PC-9 (cell line): ENCODE data around the gene UBE2E2. TPM values are rescaled to one million over a fixed set of nuclear protein-coding genes. Genes with fewer than 3 reads are reported as not detected.

Source experiments
- BruUV-seq: library from RNA; stranded (reverse); fragments of 400-500 nt; replicated peaks from 2 replicates; lab custom pipeline; 2021; lab: Mats Ljungman, UMichigan
- CTCF ChIA-PET: fragments of 300-600 bp; sonication (Branson Sonifier 250); formaldehyde crosslinking; loops from one replicate; lab custom pipeline; 2022; ENCODE audit warnings: antibody characterized with exemption; lab: Charles Lee
- POLR2A ChIA-PET: fragments of 300-600 bp; sonication (Branson Sonifier 250); formaldehyde crosslinking; loops from one replicate; lab custom pipeline; 2022; ENCODE audit warnings: antibody characterized with exemption; ENCODE audit not compliant: unreplicated experiment; lab: Charles Lee
- DNase-seq, 2 experiments: peaks; one replicate each; pipeline versions ENCODE4 v3.0.0 to v3.0.0-alpha.2; 2015 to 2022; ENCODE audit warnings: mixed read lengths in 1 of 2
- H2AFZ ChIP-seq: fragments of 200-600 bp; sonication (generic); 2 replicates; pipeline ENCODE4 v1.8.1; 2017; ENCODE audit warnings: antibody characterized with exemption
- H3F3A ChIP-seq: fragments of 200-600 bp; sonication (generic); 2 replicates; pipeline ENCODE4 v1.8.1; 2017; ENCODE audit warnings: antibody characterized with exemption, mild to moderate bottlenecking, low read depth; ENCODE audit not compliant: insufficient read depth
- H3K27ac ChIP-seq: fragments of 200-600 bp; sonication (generic); 2 replicates; pipeline ENCODE4 v1.6.1; 2016; ENCODE audit warnings: mixed run types
- H3K27me3 ChIP-seq: fragments of 200-600 bp; sonication (generic); 2 replicates; pipeline ENCODE4 v1.6.1; 2016; ENCODE audit warnings: low read depth, mixed run types; ENCODE audit not compliant: insufficient read depth
- H3K36me3 ChIP-seq: fragments of 200-600 bp; sonication (generic); 2 replicates; pipeline ENCODE4 v1.6.1; 2016; ENCODE audit warnings: low read depth, mixed run types
- H3K4me1 ChIP-seq: fragments of 200-600 bp; sonication (generic); replicated peaks from 2 replicates; pipeline ENCODE4 v1.6.1; 2016; ENCODE audit warnings: mixed run types; ENCODE audit not compliant: insufficient read depth
- H3K4me2 ChIP-seq: fragments of 200-600 bp; sonication (generic); 2 replicates; pipeline ENCODE4 v1.6.1; 2017; ENCODE audit warnings: mixed run types
- H3K4me3 ChIP-seq: fragments of 200-600 bp; sonication (generic); 2 replicates; pipeline ENCODE4 v1.6.1; 2016; ENCODE audit warnings: mixed run types
- H3K79me2 ChIP-seq: fragments of 200-600 bp; sonication (generic); 2 replicates; pipeline ENCODE4 v1.6.1; 2017; ENCODE audit warnings: low read depth, mixed run types
- H3K9me2 ChIP-seq: fragments of 200-600 bp; sonication (generic); 2 replicates; pipeline ENCODE4 v1.8.1; 2017; ENCODE audit warnings: mild to moderate bottlenecking; ENCODE audit not compliant: insufficient read depth
- H3K9me3 ChIP-seq: fragments of 200-600 bp; sonication (generic); 2 replicates; pipeline ENCODE4 v1.8.1; 2016; ENCODE audit warnings: low read depth; ENCODE audit not compliant: insufficient read depth
- H4K20me1 ChIP-seq: fragments of 200-600 bp; sonication (generic); 2 replicates; pipeline ENCODE4 v1.8.1; 2017; ENCODE audit not compliant: insufficient read depth
- CTCF ChIP-seq: fragments of 200-600 bp; sonication (generic); conservative IDR thresholded peaks from 2 replicates; pipeline ENCODE4 v1.6.1; 2017; ENCODE audit warnings: mixed run types, antibody characterized with exemption, mild to moderate bottlenecking, moderate library complexity
- EZH2 ChIP-seq: fragments of 200-600 bp; sonication (generic); IDR thresholded peaks from 2 replicates; pipeline ENCODE4 v1.8.0; 2017; ENCODE audit warnings: antibody characterized with exemption, low read depth
- intact Hi-C: fragments of 100-400 bp; cut with micrococcal nuclease; formaldehyde crosslinking; loops from one replicate; pipeline ENCODE4 v1.10.0; 2022; ENCODE audit not compliant: unreplicated experiment
- total RNA-seq: library from RNA; stranded (reverse); gene quantifications from 2 replicates; pipeline ENCODE4 v1.2.3, GENCODE V29; 2021

The UBE2E2 gene
- total RNA-seq, 1 experiment from 2014 or later = 48.7 TPM

DNA sequence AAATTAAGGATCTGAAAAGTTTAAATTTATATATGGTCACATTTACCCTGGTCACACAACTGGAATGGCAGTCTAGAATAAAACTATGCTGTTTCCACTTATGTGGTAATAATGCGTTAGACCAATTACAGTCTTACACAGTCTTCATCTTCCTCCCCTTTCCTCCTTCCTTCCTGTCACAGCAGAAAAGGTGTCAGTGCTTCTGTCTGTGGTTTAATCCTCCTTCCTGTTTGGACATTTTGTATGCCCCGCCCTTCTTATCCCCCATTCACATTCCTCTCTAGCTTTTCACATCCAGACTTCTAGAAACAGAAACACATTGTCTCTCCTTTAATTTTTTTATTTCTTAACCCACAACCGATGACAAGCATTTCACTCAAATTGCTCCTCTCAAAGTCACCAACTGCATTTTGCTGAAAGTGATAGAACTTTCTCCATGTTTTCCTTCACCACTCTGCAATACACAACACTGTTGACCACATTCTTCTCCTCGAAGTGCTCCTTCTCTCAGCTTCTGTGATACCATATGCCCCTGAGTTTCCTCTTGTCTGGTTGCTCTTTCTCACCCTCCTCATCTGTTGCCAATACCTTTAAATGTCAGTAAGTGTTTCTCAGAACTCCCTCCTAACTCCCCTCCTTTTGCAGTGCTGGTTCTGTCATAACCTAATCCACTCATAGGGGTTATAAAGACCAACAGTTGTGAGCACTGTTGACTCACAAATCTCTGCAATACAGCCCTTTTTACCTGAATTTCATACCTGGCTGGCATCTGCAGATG, 271.6 kb downstream of the UBE2E2 start:
- H3K4me3 ChIP-seq = no peak overlapping the region
- H3F3A ChIP-seq = no peaks in the 10 kb centered on the region
- H3K9me3 ChIP-seq = no peaks in the 10 kb centered on the region; the same call in 1 of the 2 replicates
- peaks cover 15% of the 10 kb centered on the region for H3K4me1 ChIP-seq
- H3K27me3 ChIP-seq = no peaks in the 10 kb centered on the region
- H3K4me2 ChIP-seq = no peak overlapping the region
- TF ChIP-seq EZH2 = no peak
- TF ChIP-seq CTCF = no peak
- intact Hi-C loops = no loop called here
- H4K20me1 ChIP-seq = no peaks in the 10 kb centered on the region
- ChIA-PET CTCF (no interaction called here), POLR2A (no interaction called here)
- DNase-seq = no peak
- H3K79me2 ChIP-seq = no peaks in the 10 kb centered on the region
- BruUV-seq = no TSS peak
- H3K27ac ChIP-seq = no peak overlapping the region
- H2AFZ ChIP-seq = no peak overlapping the region
- H3K36me3 ChIP-seq = no peaks in the 10 kb centered on the region
- no peaks in the 10 kb centered on the region for H3K9me2 ChIP-seq

GRCh38 chr3:23475446-23475845, 272.3 kb downstream of the UBE2E2 start:
- Histone ChIP-seq H3K4me1 (peaks cover 15% of the 10 kb centered on the region), H3K27ac (no peak overlapping the region), H3K79me2 (no peaks in the 10 kb centered on the region), H3K9me2 (no peaks in the 10 kb centered on the region), H3K9me3 (no peaks in the 10 kb centered on the region; the same call in 1 of the 2 replicates), H2AFZ (no peak overlapping the region), H3K4me3 (no peak overlapping the region), H4K20me1 (no peaks in the 10 kb centered on the region), H3K4me2 (no peak overlapping the region), H3F3A (no peaks in the 10 kb centered on the region), H3K27me3 (no peaks in the 10 kb centered on the region), H3K36me3 (no peaks in the 10 kb centered on the region)
- ChIA-PET CTCF (no interaction called here), POLR2A (no interaction called here)
- no peak for DNase-seq
- TF ChIP-seq CTCF (no peak), EZH2 (no peak)
- intact Hi-C loops = no loop called here
- BruUV-seq = no TSS peak

- H3F3A ChIP-seq = no peaks in the 10 kb centered on the region
- H3K27me3 ChIP-seq = no peaks in the 10 kb centered on the region
- H3K36me3 ChIP-seq = no peaks in the 10 kb centered on the region
- intact Hi-C loops = no loop called here
- H3K4me1 ChIP-seq = peaks cover 15% of the 10 kb centered on the region
- H3K9me3 ChIP-seq = no peaks in the 10 kb centered on the region; the same call in 1 of the 2 replicates
- ChIA-PET CTCF (no interaction called here), POLR2A (interaction anchor here (0.6 kb wide), 1 partner anchor 261 kb away, joined by 3 read pairs; no protein-coding TSS in a partner anchor)
- H4K20me1 ChIP-seq = no peaks in the 10 kb centered on the region
- no peak overlapping the region for H3K4me3 ChIP-seq
- no peak overlapping the region for H3K4me2 ChIP-seq
- no TSS peak for BruUV-seq
- no peak for DNase-seq
- H3K27ac ChIP-seq = no peak overlapping the region
- TF ChIP-seq EZH2 (no peak), CTCF (no peak)
- no peak overlapping the region for H2AFZ ChIP-seq
- H3K9me2 ChIP-seq = no peaks in the 10 kb centered on the region
- H3K79me2 ChIP-seq = no peaks in the 10 kb centered on the region
Observed at GRCh38 chr3:23479026-23479425, 275.9 kb downstream of the UBE2E2 start.
